Suprapubic skin (tissue), 4 donors: ENCODE results near the gene CCDC57. TPM values are rescaled to one million over a fixed set of nuclear protein-coding genes. Genes with fewer than 3 reads are reported as not detected.

Source experiments
- DNase-seq, 2 donors: peaks; one replicate each; pipeline ENCODE4 v3.0.0-alpha.2; 2019; ENCODE audit warnings: low spot score in 2 of 2
- H3K27ac ChIP-seq: fragments of 200-600 bp; sonication (generic); one replicate; pipeline ENCODE4 v1.5.1; 2019
- H3K27me3 ChIP-seq: fragments of 200-600 bp; sonication (generic); one replicate; pipeline ENCODE4 v1.5.1; 2019
- H3K36me3 ChIP-seq: fragments of 200-600 bp; sonication (generic); one replicate; pipeline ENCODE4 v1.5.1; 2019
- H3K4me1 ChIP-seq: fragments of 200-600 bp; sonication (generic); one replicate; pipeline ENCODE4 v1.5.1; 2019
- H3K4me3 ChIP-seq: fragments of 200-600 bp; sonication (generic); one replicate; pipeline ENCODE4 v1.5.1; 2019; ENCODE audit warnings: mild to moderate bottlenecking
- H3K9me3 ChIP-seq: fragments of 200-600 bp; sonication (generic); one replicate; pipeline ENCODE4 v1.5.1; 2019
- EP300 ChIP-seq: sonication (generic); formaldehyde crosslinking; IDR thresholded peaks from one replicate; pipeline ENCODE4 v1.6.1; 2017; ENCODE audit warnings: antibody characterized with exemption
- POLR2A ChIP-seq, 2 donors: fragments of 450-650 bp; IDR thresholded peaks; one replicate each; pipeline ENCODE4 v1.6.1; 2017; ENCODE audit warnings: antibody characterized with exemption in 2 of 2, mild to moderate bottlenecking in 2 of 2, moderate library complexity in 2 of 2
- POLR2AphosphoS5 ChIP-seq, 3 donors: sonication (generic); formaldehyde crosslinking; IDR thresholded peaks; one replicate each; pipeline ENCODE4 v1.6.1; 2017; ENCODE audit warnings: antibody characterized with exemption in 3 of 3
- WGBS: methylation state at CpG from one replicate; pipeline ENCODE4 v1.1.5; 2018; 5-methylcytosine and 5-hydroxymethylcytosine counted together
- total RNA-seq, 4 donors: library from RNA; depleted of rRNA; stranded (reverse); fragments of >200 nt; gene quantifications; one replicate each; pipeline ENCODE4 v1.1.0, GENCODE V29; 2016
- TF ChIP-seq, protein P1 (sequence below), 2 donors: fragments of 200-600 bp in 1 of 2; fragments of 450-650 bp in 1 of 2; sonication (generic) in 1 of 2; IDR thresholded peaks; one replicate each; pipeline ENCODE4 v1.5.1; 2016 to 2019; ENCODE audit warnings: antibody characterized with exemption in 2 of 2, mild to moderate bottlenecking in 1 of 2, moderate library complexity in 1 of 2

Gene CCDC57
- total RNA-seq, 4 donors from 2014 or later: 16.1 to 29.8 (median 20.3) TPM

DNA sequence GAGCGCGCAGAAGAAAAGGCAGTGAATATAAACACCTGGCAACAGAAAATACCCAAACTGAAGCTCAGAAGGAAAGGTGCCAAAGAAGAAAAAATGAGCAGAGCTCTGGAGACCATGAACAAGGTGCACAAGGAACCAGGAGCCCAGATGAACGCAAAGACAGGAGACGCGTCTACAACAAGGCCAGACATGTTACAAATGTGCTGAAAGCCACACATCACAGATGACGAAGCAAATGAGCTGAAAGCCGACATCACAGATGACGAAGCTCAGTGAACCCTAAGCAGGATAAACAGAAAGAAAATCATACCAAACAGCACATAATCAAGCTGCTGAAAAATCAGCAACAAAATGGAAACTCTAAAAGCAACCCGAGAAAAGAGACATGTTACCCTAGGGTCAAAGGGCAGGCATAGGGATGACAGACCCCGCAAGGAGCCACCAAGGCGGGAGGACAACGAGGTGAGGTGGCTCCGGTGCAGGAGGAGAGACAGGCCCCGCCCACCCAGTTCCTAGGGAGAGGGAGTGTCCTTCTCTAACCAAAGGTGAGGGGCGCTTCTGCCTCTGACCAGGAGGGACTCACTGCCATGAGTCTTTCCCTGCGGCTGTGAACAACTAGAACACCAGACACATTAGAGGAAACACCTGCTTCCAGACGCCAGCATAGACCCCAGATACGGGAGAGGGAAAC is 39.1 kb downstream of the CCDC57 start:
- H3K4me1 ChIP-seq: no peaks in the 10 kb centered on the region
- H3K27me3 ChIP-seq: no peaks in the 10 kb centered on the region
- H3K27ac ChIP-seq: no peak overlapping the region
- peaks cover 35% of the 10 kb centered on the region for H3K36me3 ChIP-seq
- no peak for DNase-seq
- TF ChIP-seq POLR2A (IDR thresholded peaks at IDR 0.05): no peak
- no peak for TF ChIP-seq EP300
- WGBS: 81% methylated on average over 18 of the region's 18 CpGs
- no peak overlapping the region for H3K4me3 ChIP-seq
- H3K9me3 ChIP-seq: no peaks in the 10 kb centered on the region

DNA sequence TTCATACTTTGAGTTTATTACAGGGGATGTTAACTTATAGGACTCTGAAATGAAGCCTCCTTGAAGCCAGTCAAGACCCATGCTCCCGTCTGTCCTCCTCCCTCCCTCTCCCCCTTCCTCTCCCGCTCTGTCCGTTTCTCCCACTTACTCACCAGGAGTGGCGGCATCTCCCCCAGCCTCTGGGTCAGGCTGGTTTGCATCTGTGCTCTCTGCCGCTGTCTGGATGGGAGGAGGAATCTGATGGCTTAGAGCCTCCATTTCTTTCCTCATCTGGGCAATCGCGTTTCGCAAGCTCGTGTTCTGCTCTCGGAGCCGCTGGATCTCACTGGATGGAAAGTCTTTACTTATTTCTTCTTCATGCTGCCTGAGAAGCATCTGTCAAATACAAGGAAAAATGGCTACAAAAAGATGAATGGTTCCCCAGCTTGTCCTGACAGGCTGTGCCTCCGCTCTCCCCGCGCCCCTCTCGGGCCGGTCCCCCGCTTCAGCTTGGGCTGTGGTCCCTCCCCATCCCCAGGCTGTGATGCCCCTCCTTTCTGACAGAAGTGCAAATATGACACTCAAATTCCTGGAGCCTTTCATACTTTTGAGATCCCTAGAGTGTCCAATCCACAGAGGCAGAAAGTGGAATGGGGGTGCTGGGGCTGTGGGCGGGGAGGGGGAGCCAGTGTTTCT is 40.0 kb downstream of the CCDC57 start:
- 93% methylated on average over 18 of the region's 18 CpGs for WGBS
- Histone ChIP-seq H3K36me3 (peaks cover 34% of the 10 kb centered on the region), H3K4me3 (no peak overlapping the region), H3K4me1 (no peaks in the 10 kb centered on the region), H3K27ac (no peak overlapping the region), H3K27me3 (no peaks in the 10 kb centered on the region), H3K9me3 (no peaks in the 10 kb centered on the region)
- no peak for TF ChIP-seq POLR2AphosphoS5 (IDR thresholded peaks at IDR 0.05)
- TF ChIP-seq EP300: no peak
- TF ChIP-seq, protein P1, sequence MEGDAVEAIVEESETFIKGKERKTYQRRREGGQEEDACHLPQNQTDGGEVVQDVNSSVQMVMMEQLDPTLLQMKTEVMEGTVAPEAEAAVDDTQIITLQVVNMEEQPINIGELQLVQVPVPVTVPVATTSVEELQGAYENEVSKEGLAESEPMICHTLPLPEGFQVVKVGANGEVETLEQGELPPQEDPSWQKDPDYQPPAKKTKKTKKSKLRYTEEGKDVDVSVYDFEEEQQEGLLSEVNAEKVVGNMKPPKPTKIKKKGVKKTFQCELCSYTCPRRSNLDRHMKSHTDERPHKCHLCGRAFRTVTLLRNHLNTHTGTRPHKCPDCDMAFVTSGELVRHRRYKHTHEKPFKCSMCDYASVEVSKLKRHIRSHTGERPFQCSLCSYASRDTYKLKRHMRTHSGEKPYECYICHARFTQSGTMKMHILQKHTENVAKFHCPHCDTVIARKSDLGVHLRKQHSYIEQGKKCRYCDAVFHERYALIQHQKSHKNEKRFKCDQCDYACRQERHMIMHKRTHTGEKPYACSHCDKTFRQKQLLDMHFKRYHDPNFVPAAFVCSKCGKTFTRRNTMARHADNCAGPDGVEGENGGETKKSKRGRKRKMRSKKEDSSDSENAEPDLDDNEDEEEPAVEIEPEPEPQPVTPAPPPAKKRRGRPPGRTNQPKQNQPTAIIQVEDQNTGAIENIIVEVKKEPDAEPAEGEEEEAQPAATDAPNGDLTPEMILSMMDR (IDR thresholded peaks at IDR 0.05): no peak
- no peak for TF ChIP-seq POLR2A (IDR thresholded peaks at IDR 0.05)
- no peak for DNase-seq

DNA sequence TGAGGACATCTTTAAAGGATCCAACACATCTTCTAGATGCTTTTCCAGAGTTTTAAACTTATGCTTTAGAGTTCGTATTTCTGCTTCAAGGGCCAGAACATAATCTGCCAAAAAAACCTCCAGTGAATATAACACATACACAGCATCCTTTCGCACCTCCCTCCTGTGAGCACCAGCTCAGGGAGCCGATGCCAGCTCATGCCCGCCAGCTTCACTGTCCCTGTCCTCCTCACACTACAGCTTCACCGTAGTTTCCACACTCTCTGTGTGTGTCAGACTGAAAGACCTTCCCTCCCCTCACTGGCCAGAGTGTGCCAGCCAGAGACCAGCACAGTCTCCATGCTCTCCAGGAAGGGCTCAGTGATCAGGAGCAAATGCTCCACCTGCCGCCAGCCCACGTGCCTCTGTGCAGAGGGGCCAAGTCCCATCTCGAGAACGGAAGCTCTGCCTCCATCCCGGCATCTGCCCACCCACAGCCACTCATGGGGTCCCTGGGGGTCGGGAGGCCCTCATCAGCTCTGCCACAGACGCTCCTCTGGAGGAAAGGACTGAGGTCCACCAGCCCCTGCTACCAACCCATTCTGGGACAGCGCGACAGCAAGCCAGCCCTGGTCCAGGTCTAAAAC is 40.8 kb downstream of the CCDC57 start:
- TF ChIP-seq POLR2AphosphoS5 (IDR thresholded peaks at IDR 0.05) (no peak), POLR2A (IDR thresholded peaks at IDR 0.05) (no peak), EP300 (no peak)
- TF ChIP-seq, protein P1 (IDR thresholded peaks at IDR 0.05): no peak
- Histone ChIP-seq H3K9me3 (no peaks in the 10 kb centered on the region), H3K27me3 (no peaks in the 10 kb centered on the region), H3K4me1 (no peaks in the 10 kb centered on the region), H3K36me3 (peaks cover 32% of the 10 kb centered on the region), H3K27ac (no peak overlapping the region), H3K4me3 (no peak overlapping the region)
- no peak for DNase-seq
- 97% methylated on average over 8 of the region's 14 CpGs for WGBS

DNA sequence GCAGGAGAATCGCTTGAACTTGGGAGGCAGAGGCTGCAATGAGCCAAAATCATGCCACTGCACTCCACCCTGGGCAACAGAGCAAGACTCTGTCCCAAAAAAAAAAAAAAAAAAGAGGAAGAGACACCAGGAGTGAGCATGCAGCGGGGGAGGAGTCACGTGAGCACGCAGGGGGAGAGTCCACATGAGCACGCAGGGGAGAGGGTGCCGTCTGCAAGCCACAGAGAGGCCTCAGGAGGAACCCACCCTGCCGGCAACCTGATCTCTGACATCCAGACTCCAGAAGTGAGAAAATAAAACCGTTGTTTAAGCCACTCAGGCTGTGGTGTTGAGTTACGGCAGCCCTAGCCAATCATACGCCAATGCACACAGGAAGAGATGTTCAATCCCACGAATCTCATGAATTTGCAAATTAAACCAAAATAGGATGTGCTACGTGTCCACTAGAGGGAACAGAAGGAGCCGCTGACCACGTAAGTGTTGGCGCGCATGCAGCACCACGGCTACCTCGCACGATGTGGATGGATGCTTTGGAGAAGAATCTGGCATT is 42.2 kb downstream of the CCDC57 start:
- no peak for TF ChIP-seq EP300
- TF ChIP-seq POLR2AphosphoS5 (IDR thresholded peaks at IDR 0.05): no peak
- TF ChIP-seq, protein P1 (IDR thresholded peaks at IDR 0.05): no peak
- no peak for TF ChIP-seq POLR2A (IDR thresholded peaks at IDR 0.05)
- H3K36me3 ChIP-seq: peaks cover 40% of the 10 kb centered on the region
- no peaks in the 10 kb centered on the region for H3K4me1 ChIP-seq
- H3K4me3 ChIP-seq: no peak overlapping the region
- H3K27me3 ChIP-seq: no peaks in the 10 kb centered on the region
- no peaks in the 10 kb centered on the region for H3K9me3 ChIP-seq
- H3K27ac ChIP-seq: no peak overlapping the region
- no peak for DNase-seq
- 77% methylated on average over 19 of the region's 19 CpGs for WGBS

DNA sequence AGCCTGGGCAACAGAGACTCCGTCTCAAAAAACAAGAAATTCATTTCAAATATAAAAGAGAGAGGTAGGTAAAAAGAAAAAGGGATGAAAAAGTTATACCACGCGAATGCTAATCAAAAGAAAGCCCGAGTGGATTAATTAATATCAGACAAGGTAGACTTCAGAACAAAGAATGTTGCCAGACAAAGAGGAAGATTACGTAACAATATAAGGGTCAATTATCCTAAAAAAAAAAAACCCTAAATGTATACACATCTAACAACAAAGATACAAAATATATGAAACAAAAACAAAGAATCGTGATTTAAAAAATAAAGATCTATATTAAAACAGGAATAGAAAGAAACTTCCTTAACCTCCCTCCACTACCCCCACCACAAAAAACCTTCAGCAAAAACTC is 44.1 kb downstream of the CCDC57 start:
- 90% methylated on average over 6 of the region's 6 CpGs for WGBS
- Histone ChIP-seq H3K27ac (no peak overlapping the region), H3K36me3 (peaks cover 41% of the 10 kb centered on the region), H3K27me3 (no peaks in the 10 kb centered on the region), H3K4me1 (no peaks in the 10 kb centered on the region), H3K4me3 (no peak overlapping the region), H3K9me3 (no peaks in the 10 kb centered on the region)
- no peak for DNase-seq
- no peak for TF ChIP-seq EP300
- TF ChIP-seq POLR2AphosphoS5 (IDR thresholded peaks at IDR 0.05): no peak
- TF ChIP-seq, protein P1 (IDR thresholded peaks at IDR 0.05): no peak
- TF ChIP-seq POLR2A (IDR thresholded peaks at IDR 0.05): no peak
